ENCODE data around the gene ENTPD5.

GRCh38 chr14:74018586-74019407, at the start of gene ENTPD5, which contains the start of gene BBOF1:
- TF ChIP-seq, protein P1, sequence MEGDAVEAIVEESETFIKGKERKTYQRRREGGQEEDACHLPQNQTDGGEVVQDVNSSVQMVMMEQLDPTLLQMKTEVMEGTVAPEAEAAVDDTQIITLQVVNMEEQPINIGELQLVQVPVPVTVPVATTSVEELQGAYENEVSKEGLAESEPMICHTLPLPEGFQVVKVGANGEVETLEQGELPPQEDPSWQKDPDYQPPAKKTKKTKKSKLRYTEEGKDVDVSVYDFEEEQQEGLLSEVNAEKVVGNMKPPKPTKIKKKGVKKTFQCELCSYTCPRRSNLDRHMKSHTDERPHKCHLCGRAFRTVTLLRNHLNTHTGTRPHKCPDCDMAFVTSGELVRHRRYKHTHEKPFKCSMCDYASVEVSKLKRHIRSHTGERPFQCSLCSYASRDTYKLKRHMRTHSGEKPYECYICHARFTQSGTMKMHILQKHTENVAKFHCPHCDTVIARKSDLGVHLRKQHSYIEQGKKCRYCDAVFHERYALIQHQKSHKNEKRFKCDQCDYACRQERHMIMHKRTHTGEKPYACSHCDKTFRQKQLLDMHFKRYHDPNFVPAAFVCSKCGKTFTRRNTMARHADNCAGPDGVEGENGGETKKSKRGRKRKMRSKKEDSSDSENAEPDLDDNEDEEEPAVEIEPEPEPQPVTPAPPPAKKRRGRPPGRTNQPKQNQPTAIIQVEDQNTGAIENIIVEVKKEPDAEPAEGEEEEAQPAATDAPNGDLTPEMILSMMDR (IDR thresholded peaks at IDR 0.05): peak in 3 of 5 experiments; percentile 5 to 63 (median 43)
- peak; percentile 88 to 90 for TF ChIP-seq POLR2A (IDR thresholded peaks at IDR 0.05)
- TF ChIP-seq EP300 (IDR thresholded peaks at IDR 0.05): peak in 1 of 2 donors; percentile 82
